ENCODE measurements around the gene VPS33A.

- TF ChIP-seq, protein P1, sequence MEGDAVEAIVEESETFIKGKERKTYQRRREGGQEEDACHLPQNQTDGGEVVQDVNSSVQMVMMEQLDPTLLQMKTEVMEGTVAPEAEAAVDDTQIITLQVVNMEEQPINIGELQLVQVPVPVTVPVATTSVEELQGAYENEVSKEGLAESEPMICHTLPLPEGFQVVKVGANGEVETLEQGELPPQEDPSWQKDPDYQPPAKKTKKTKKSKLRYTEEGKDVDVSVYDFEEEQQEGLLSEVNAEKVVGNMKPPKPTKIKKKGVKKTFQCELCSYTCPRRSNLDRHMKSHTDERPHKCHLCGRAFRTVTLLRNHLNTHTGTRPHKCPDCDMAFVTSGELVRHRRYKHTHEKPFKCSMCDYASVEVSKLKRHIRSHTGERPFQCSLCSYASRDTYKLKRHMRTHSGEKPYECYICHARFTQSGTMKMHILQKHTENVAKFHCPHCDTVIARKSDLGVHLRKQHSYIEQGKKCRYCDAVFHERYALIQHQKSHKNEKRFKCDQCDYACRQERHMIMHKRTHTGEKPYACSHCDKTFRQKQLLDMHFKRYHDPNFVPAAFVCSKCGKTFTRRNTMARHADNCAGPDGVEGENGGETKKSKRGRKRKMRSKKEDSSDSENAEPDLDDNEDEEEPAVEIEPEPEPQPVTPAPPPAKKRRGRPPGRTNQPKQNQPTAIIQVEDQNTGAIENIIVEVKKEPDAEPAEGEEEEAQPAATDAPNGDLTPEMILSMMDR (IDR thresholded peaks at IDR 0.05): no peak
- TF ChIP-seq ZNF219 (CRISPR knock-in tag; IDR thresholded peaks at IDR 0.05; ENCODE audit: borderline replicate concordance): no peak
These were observed 49.8 kb downstream of the VPS33A start for GRCh38 chr12:122216445-122216844.
